Activated CD4-positive, alpha-beta T cell treated with anti-CD3 and anti-CD28 coated beads, Interleukin-10, Interleukin-2, amounts not matched to agents 100 ng/mL and 50 ng/mL, durations not matched to agents 16 hours and 8 hours (primary cell): ENCODE results near the gene MYH10.
"Not testable (repeated sequence)": the region's sequence is repeated elsewhere in the genome, so short reads cannot be mapped to it uniquely, and the experiment has no call there.

Source experiments
- DNase-seq: peaks from one replicate; pipeline ENCODE4 v3.0.0-alpha.2; 2020

The MYH10 gene

GRCh38 chr17:8542599-8543502 lies 87.7 kb downstream of the MYH10 start:
- DNase-seq, result no peak

DNA sequence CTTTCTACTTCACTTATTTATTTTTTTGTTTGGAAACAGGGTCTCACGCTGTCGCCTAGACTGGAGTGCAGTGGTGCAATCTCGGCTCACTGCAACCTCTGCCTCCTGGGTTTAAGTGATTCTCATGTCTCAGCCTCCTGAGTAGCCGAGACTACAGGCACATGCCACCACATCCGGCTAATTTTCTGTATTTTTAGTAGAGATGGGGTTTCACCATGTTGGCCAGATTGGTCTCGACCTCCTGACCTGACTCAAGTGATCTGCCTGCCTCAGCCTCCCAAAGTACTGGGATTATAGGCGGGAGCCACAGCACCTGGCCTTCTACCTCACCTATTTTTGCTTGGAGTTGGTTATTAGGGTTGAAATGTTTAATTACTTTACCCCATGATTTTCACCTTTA lies 90.5 kb downstream of the MYH10 start:
- not testable (repeated sequence) for DNase-seq

GRCh38 chr17:8537734-8538133 lies 92.8 kb downstream of the MYH10 start:
- no peak for DNase-seq

- no peak for DNase-seq
These were observed 95.9 kb downstream of the MYH10 start for GRCh38 chr17:8534498-8535188.

GRCh38 chr17:8532021-8532420 lies 98.5 kb downstream of the MYH10 start:
- DNase-seq, result no peak

- no peak for DNase-seq
These were observed 107.9 kb downstream of the MYH10 start for GRCh38 chr17:8522577-8522976.

DNA sequence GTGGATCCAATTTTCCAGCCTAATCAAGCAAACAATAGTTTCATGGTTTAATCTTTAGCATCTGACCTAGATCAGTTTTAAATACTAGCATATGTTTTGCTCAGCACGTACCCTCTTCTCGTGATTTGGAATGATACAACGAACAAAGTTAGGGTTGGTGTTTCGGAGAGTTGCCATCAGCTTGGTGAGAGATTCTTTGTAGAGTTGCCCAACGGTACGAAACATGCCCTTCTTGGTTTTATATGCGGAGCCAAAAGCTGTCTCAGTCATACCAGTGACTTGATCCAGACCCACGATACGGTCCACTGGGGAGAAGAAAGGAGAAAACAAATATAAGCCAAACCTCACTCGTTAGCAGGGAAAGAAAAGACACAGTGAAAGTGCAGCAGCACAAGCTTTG lies 109.5 kb downstream of the MYH10 start:
- DNase-seq, result no peak

- no peak for DNase-seq
These were observed 111.7 kb downstream of the MYH10 start for GRCh38 chr17:8518850-8519249.

- DNase-seq, result no peak
These were observed 112.2 kb downstream of the MYH10 start for GRCh38 chr17:8518326-8518725.

DNA sequence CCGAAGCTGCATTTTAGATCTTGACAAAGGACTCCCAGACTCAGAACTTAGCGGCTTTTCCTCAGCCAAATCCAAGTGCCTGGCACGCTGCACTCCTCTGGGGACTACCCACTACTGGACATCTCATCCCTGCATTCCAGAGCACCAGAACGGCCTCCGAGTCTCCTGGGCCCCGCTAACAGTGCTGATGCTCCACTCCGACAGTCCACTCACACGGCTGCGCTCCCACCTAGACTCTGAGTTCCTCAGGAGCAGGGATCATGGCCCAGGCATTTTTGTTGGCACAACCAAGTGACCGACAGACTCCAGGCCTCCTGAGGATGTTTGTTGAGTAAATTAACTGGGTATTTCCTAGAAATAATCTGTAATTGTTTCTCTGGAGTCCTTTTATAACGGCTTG lies 115.7 kb downstream of the MYH10 start:
- no peak for DNase-seq

- no peak for DNase-seq
These were observed 124.4 kb downstream of the MYH10 start for GRCh38 chr17:8506145-8506544.

- no peak for DNase-seq
These were observed 125.9 kb downstream of the MYH10 start for GRCh38 chr17:8504460-8505207.

- DNase-seq, result no peak
These were observed 126.7 kb downstream of the MYH10 start for GRCh38 chr17:8503807-8504206.

GRCh38 chr17:8503368-8503767 lies 127.2 kb downstream of the MYH10 start:
- no peak for DNase-seq

DNA sequence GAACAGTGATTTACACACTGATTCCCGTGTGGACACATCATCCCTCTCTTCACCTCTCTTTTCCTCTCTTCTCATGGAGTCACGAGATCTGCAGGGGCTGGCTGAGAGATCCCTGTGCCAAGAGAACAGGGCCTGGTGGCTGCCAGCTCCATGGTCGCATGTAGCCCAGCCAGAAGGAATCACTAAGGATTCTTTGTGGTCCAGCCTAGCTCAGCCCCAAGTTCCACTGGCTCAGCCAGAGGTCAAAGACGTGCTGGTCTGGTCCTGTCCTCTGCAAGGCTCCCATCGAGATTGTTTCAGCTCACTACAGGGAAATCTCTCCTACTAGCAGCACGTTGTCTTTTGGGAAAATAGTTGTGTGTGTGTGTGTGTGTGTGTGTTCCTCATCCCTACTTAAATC lies 128.4 kb downstream of the MYH10 start:
- DNase-seq, result no peak

DNA sequence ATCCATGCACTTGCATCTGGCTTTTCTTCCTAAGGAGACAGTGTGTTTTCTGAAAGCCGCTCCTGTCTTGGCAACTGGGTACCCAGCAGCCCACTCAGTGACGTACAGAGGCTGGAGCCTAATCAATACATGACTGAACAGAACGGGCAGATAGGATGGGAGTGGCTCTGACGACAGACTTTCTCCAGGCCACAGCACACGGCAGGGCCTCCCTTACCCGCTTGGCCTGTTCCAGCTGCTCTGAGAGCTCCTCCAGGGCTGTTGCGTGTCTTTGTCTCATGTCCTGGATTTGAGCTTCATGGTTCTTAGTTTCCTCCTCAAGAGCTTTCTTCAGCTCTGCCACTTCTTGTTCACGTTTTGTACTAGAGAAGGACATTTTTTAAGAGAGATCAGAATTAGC lies 129.9 kb downstream of the MYH10 start:
- no peak for DNase-seq

- no peak for DNase-seq
These were observed 130.9 kb downstream of the MYH10 start for GRCh38 chr17:8499614-8500013.

GRCh38 chr17:8499171-8499570 lies 131.4 kb downstream of the MYH10 start:
- DNase-seq, result no peak

DNA sequence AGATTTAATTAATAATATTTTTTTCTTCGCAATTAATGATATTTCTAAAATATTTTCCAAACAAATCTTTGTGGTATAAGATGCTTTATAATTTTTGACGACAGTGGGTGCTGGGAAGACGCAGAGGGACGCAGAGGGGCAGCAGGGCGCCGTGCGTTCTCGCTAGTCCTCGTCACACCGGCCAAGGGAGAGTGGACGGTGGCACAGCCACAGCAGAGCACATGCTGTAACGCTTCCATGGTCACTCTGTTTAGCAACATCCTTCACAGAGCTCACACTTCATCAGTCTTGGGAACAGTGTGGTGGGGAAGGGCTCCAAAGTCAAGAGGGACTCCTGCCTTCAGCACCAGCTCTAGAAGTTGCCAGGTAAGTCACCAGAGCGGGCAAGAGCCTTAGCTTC lies 134.4 kb downstream of the MYH10 start:
- DNase-seq, result no peak

GRCh38 chr17:8494506-8495111 lies 135.9 kb downstream of the MYH10 start:
- DNase-seq, result no peak

DNA sequence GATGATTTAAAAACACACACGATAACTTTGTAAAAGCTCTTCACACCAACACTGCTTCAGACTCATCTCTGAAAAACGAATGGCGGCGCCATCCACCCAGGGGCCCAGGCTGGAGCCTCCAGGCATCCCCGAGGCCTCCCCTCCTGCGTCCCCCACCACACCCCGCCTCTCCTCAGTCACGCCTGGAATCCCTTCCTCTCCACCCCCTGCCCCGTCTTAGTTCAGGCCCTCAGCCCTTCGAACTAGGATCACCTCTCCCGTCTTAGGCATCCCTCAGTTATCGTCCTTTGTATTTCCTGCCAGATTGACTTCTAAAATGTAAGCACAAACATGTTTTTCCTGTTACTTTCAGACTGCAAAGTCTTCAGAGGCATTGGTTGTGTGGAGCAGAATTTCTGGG lies 136.5 kb downstream of the MYH10 start:
- no peak for DNase-seq

DNA sequence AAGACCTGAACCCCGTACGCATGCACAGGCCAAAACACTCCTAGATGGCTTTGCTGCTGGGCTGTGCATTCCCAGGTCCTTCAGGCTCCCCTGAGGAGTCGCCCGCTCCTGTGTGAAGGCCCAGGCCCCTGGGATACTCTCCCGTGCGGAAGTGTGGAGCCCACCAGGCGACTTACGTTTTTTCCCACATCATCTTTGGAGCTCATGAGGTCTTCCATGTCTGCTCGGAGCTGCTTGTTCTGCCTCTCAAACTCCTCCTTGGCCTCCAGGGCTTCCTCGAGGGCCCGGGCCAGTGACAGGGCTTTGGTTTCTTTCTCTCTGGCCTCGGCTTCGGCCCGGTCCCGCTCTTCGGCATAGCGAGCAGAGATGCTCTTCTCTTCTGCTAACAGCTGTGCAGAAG lies 138.4 kb downstream of the MYH10 start:
- DNase-seq, result no peak
